HG02798 (cell line): ENCODE measurements around the gene PPP2R5D.
"Not testable (repeated sequence)": the region's sequence is repeated elsewhere in the genome, so short reads cannot be mapped to it uniquely, and the experiment has no call there.

Experiments
- ATAC-seq: cut with Tn5 transposase; IDR thresholded peaks from one replicate; pipeline ENCODE4 v1.9.1; 2021; ENCODE audit warnings: mild to moderate bottlenecking; ENCODE audit not compliant: unreplicated experiment, poor library complexity

Gene PPP2R5D

GRCh38 chr6:43021270-43022047 lies 37.1 kb downstream of the PPP2R5D start, which contains the start of gene RRP36:
RRP36 (plus strand) TSS chr6:43021623; CDS start chr6:43021655, 32 bp downstream.
- ATAC-seq: peak; percentile 82

GRCh38 chr6:43024436-43024835 lies 40.1 kb downstream of the PPP2R5D start:
- ATAC-seq: no peak

DNA sequence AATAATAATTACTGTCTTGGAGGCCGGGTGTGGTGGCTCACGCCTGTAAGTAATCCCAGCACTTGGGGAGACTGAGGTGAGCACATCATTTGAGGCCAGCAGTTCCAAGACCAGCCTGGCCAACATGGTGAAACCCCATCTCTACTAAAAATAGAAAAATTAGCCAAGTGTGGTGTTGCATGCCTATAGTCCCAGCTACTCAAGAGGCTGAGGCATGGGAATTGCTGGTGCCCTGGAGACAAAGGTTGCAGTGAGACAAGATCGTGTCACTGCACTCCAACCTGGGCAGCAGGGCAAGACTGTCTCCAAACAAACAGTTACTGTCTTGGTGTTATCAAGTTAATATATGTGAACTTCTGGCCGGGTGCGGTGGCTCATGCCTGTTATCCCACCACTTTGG lies 42.0 kb downstream of the PPP2R5D start:
- ATAC-seq: no peak

GRCh38 chr6:43029120-43029519 lies 44.8 kb downstream of the PPP2R5D start:
- no peak for ATAC-seq

- ATAC-seq: no peak
Measured at GRCh38 chr6:43032326-43032725, 48.0 kb downstream of the PPP2R5D start.

- no peak for ATAC-seq
Measured at GRCh38 chr6:43033496-43034189, 49.3 kb downstream of the PPP2R5D start.

DNA sequence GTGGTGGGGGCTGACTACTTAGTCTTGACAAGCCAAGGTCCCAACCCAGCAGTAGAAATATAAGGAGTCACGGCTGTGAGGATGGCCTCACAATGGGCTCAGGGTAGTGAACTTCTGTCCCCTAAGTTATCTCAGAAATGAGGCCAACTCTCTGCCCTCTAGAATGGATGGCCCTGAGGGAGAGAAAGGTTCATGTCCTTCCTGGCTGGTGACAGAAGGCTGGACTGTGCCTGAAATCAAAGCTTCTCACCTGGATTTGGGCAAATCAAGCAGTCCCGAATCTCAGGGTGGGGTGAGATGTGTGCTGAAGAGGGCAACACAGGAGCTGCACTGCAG lies 49.8 kb downstream of the PPP2R5D start:
- no peak for ATAC-seq

- no peak for ATAC-seq
Measured at GRCh38 chr6:43035495-43036194, 51.3 kb downstream of the PPP2R5D start.

GRCh38 chr6:43036712-43037111 lies 52.3 kb downstream of the PPP2R5D start:
- no peak for ATAC-seq

DNA sequence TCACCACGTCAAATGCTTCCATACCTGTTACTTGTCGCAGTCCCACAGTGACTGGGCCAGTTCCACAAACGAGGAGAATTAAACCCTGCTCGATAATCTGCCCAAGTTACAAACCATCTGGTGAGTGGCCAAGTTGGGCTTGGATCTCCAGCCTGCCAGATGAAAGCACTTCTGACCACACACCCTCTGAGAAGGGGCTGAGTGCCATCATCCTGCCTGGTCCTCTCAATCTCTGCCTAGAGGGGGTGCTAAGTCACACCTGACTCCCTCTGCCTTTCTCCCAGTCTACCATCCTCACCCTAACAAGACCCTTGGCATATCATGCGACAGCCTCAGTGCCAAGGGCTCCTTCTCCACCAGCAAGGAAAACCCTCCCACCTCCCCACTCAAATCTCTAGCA lies 52.8 kb downstream of the PPP2R5D start:
- ATAC-seq: no peak

DNA sequence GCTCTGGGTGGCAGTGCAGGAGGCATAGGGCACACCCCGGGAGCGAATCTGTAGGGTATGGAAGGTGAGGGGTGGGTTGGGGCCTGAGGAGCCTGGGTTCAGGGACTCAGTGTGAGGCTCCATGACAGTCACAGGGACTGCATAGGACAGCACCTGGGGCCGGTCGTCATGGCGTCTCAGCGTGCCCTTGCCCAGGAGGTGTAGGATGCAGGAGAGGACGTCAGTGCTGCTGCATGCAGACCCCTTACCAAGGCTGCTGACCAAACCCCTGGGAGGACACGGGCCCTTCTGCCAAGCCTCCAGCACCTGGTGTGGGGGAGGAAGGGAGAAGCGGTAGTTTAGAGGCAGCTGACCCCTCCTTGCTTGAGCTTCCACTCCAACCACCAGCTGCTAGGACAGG lies 53.3 kb downstream of the PPP2R5D start:
- ATAC-seq: no peak

DNA sequence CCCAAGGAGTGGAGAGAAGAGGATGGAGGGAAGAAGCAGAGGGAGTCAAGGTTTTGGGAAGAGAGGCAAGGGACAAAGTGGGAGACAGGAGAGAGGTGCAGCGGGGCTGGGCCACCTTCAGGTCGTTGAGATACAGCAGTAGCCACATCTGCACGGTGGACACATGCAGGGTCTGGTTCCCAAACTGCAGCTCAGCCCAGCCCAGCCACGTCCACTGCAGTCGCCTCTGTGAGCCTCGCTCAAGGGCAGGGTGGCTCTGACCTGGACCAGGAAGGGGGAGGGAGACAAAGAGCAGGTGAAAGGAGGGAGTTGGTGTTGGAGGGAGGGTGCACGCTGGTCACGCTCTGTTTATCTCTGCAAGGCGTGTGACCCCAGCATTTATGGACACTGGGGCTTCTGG lies 54.4 kb downstream of the PPP2R5D start:
- no peak for ATAC-seq

- ATAC-seq: no peak
Measured at GRCh38 chr6:43040542-43041257, 56.3 kb downstream of the PPP2R5D start.

- ATAC-seq: not testable (repeated sequence)
Measured at GRCh38 chr6:43041475-43041874, 57.1 kb downstream of the PPP2R5D start.

DNA sequence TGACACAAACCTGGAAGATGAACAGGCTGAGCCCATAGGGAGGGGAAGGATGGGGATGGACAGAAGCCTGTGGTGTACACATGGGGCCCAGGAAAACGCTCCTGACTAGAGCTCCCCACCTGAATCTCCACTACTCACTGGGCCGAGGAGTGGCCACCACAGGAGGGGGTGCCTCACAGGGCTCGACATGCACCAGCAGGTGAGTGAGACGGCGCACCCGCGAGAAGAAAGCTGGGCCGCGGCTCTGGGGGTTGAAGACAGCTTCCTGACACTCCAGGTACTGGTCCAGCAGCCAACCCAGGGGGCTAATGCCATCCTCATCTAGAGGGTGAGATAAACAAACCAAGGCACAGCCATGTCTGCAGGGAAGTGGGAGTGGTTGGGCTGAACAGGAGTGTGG lies 58.9 kb downstream of the PPP2R5D start:
- ATAC-seq: no peak

DNA sequence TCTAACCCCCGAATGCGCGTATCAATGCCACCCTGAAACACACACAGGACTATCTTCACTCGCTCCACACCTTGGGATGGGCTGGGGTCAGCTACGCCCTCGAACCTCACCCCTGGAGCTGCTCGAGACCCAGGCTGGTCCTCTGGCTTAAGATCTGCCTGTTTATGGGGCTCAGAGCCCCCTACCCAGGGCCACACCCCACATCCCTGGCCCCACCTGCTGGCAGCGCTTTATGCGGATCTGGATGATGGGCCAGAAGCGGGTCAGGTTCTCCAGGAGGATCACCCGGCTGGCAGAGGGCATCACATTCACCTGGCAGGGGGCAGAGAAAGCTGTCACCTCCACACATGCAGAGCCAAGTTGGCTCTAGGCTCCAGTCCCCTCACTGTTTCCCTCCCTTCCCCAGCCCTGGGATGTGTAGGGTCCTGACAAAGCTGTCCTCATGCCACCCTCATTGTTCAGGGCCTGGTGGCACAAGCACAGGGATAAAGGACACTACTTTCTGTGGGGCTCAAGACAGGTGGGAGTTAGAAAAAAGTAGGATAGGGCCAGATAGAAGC lies 61.1 kb downstream of the PPP2R5D start:
- ATAC-seq: no peak

- ATAC-seq: no peak
Measured at GRCh38 chr6:43047998-43048397, 63.6 kb downstream of the PPP2R5D start.

- no peak for ATAC-seq
Measured at GRCh38 chr6:43050981-43051380, 66.6 kb downstream of the PPP2R5D start.

DNA sequence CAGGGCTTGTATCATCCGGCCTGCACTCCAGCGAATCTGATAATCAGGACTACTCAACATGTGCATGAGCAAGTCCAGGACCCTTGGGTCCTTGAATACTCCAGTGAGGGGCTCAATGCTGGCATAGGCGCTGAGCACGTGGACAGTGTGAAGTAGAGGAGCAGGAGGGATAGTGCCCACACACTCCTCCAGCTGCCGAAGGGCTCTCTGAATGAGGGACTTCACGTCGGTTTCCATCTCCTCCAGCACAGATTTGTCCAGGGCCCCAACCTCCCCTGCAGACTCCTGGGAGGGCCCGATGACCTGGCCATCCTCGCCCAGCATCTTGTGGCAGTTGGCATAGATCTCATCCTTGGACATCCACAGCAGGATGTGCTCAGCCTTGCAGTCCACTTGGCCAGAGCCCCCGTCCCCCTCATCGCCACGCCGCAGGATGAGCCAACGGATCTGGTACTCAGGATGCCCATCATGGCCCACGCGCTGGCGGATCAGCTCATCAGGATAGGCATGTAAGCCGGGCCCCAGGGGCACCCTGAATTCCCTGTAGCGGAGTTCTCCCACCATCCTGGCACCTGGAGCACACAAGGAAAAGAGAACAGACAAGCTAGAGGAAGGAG lies 68.0 kb downstream of the PPP2R5D start:
- ATAC-seq: no peak
